NCI-H510A treated with DMSO at 0.1 percent for 48 hours (cell line): ENCODE data around the gene ITSN2.
"Not testable (repeated sequence)": the region's sequence is repeated elsewhere in the genome, so short reads cannot be mapped to it uniquely, and the experiment has no call there.

Source experiments
- DNase-seq: peaks from one replicate; lab custom pipeline; 2025; lab: John Stamatoyannopoulos, UW

ITSN2 gene

GRCh38 chr2:24363301-24363700 lies 3.0 kb upstream of the ITSN2 start:
- DNase-seq, result no peak

- no peak for DNase-seq
These were observed 1.9 kb upstream of the ITSN2 start for GRCh38 chr2:24362253-24362652.

DNA sequence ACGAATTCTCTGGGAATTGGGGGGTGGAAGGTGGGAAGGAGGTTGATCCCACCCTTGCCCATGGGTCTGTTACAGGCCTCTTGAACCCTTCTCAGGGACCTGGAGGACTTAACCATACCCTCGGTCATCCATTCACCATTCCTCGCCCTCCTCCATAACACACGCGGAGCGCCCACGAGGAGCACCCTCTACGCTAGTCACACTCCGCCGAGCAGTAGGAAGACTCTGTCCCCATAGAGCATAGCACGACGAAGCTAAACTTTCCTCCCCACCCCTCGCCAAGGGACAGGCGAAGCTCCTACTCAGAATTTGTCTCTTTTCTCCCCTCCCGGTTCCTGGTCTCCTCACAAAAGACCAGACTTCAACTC lies 611 bp upstream of the ITSN2 start:
- no peak for DNase-seq

DNA sequence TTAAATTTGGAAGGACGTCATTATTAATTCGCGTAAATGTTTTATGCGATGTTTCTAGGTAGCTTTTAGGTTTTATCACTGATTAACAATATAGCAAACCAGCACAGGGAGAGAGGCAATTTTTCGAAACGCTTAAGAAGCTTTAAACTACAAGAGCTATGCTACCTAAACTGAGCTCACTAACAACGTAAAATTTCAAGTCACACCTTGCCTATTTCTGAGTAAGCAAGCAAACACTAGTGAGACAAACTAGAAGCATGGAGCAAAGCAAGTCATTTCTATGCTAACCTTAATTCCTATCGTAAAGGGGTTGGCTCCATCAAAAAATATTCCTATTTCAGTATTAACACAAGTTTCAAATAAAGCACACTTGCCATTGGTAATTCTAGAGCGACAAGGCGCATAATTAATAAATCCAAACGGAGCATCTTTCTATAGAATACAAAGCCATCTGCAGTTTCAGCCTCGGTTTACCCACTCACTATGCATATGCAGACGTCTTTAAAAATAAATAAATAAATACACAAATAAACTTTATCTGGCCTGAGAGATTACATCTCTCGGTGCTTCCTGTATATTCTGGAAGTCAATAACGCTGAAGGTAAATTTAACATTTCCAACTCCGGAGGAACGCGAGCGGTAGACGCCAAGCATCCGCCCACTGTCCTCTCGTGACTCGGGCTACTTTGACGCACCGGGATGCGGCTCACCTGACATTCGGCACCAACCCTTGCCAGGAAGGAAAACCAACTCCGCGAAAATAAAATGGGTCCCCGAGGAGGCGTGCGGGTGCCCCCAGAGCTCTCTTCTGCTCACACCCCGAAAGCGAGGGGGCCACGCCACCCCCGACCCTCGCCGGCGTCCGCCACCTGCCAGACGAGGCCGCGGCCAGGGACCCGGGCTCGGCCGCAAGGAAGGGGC lies 947 bp downstream of the ITSN2 start:
- DNase-seq, result peak; percentile 47

- DNase-seq, result not testable (repeated sequence)
These were observed 2.6 kb downstream of the ITSN2 start for GRCh38 chr2:24357767-24358166.

DNA sequence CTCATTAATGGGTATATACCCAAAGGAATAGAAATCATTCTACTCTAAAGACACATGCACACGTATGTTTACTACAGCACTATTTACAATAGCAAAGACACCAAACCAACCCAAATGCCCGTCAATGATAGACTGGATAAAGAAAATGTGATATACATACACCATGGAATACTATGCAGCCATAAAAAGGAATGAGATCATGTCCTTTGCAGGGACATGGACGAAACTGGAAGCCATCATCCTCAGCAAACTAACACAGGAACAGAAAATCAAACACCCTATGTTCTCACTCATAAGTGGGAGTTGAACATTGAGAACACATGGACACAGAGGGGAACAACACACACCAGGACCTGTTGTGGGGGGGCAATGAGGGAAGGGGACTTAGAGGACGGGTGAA lies 3.2 kb downstream of the ITSN2 start:
- not testable (repeated sequence) for DNase-seq

DNA sequence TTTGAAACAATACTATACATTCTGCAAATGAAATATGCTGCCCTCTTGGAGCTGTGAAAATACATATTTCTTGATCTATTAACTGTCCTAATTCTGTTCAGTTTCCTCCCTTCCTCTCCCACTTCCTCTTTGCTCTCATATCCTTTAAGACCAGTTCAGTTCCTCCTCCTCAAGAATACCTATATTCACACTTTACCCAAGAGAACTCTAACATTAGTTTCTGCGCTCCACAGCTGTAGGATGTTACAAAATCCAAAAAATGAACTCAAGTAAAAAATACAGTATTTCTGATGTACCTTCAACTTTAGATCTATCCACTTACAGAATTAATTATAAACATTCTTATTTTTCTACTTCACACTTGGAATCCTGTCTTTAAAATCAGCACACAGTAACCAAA lies 5.4 kb downstream of the ITSN2 start:
- no peak for DNase-seq

GRCh38 chr2:24354395-24354794 lies 5.9 kb downstream of the ITSN2 start:
- no peak for DNase-seq

- no peak for DNase-seq
These were observed 6.4 kb downstream of the ITSN2 start for GRCh38 chr2:24353973-24354372.

GRCh38 chr2:24353364-24353763 lies 7.0 kb downstream of the ITSN2 start:
- DNase-seq, result no peak

DNA sequence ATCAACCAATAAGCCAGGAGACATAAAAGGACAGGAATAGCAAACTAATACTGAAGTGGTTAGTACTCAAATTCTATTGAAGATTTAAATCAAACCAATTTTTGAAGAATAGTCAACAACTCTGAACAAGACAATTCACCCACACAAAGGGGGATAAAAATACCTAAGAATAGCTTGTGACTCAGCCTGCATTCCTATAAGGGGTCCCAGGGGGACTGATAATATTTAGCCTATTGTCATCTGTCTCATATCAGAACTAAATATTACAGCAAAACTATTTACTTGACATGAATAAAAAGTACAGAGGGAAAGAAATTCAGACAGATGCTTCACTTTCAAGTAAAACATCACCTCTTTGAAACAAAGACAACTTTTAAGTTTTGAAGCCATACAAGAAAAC lies 7.7 kb downstream of the ITSN2 start:
- no peak for DNase-seq

- no peak for DNase-seq
These were observed 8.4 kb downstream of the ITSN2 start for GRCh38 chr2:24351981-24352380.

- DNase-seq, result no peak
These were observed 8.8 kb downstream of the ITSN2 start for GRCh38 chr2:24351627-24351938.

DNA sequence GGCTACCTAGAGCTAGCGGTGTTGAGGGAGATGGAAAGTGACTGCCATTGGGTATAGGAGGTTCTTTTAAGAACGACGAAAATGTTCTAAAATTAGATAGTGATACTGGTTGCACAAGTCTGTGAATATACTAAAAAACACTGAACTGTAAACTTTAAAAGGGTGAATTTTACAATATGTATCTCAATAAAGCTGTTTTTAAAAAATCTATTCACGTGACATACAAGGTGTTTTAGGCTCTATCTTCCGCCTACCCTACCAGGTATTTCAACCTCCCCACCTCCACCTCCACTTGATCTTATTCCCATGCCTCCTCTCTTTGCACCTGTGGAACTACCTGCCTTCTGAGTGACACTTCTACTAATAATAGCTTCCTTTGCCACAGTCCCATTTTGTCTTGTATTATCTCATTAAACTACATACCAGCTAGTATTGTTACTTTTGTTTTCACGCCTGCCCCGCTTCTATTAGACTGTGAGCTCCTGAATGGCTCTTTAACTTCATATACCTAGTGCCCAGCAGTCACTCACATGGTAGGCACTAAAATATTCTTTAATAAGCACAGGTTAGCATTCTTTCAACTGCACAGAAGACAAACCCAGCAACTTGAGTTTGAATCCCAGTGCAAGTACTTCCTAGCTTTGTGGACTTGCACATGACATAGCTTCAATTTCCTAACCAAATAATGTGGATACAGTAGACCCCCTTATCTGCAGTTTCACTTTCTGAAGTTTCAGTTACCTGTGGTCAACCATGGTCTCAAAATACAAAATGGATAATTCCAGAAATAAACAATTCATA lies 9.3 kb downstream of the ITSN2 start:
- no peak for DNase-seq

DNA sequence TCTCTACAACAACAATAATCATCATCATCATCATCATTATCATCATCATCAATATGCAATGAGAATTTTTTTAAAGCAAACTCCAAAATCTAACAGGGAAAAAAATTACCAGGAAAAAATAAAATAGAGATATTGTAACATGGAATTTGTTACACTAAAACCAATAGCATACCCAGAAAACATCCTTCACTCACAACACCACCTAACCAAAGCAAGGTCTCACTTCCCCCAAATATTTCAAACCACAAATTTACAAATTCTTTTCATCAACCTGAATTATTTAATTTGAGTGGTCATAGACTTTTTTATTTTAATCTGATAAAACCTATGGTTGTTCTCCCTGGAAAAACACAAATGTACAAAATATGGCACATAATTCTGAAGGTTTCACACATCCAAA lies 11.2 kb downstream of the ITSN2 start:
- DNase-seq, result no peak

DNA sequence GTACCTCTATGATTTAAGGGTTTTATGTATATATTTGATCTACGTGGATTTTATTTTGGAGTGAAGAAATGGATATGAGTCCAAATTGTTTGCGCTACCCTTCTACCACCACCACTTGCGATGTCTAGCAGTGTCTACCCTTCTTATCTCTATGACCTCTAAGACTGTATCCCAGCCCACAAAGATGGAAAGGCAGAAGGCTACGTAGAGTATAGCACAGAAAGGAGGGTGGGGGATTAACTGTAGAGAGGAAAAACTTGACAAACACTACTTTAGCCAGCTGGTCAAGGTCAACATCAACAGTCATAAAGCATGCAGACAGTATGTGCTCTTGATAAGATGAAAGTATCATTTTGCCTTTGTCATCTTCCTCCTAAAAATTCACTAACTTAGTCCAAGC lies 14.4 kb downstream of the ITSN2 start:
- no peak for DNase-seq

GRCh38 chr2:24343225-24343882 lies 17.0 kb downstream of the ITSN2 start:
- DNase-seq, result no peak

GRCh38 chr2:24342110-24342910 lies 18.0 kb downstream of the ITSN2 start:
- no peak for DNase-seq

GRCh38 chr2:24339856-24340262 lies 20.5 kb downstream of the ITSN2 start:
- no peak for DNase-seq

- DNase-seq, result peak; percentile 11
These were observed 21.2 kb downstream of the ITSN2 start for GRCh38 chr2:24339098-24339497.

DNA sequence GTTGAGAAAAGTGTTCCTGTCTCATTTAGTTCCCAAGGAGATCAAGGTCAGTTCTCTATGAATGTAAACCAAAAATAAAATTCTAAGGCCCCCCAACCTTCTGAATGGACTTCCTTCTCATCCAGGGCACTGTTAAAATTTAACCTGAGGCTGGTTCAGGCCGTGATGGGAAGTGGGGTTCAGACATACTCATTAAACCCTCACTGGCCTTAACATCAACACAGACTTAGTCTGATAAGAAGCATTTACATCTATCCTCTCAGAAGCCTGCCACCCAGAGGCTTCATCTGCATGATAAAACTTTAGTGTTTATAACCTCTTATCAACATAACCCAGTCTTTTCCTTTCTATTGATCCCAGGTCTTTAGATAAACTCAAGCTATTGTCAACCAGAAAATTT lies 22.4 kb downstream of the ITSN2 start:
- no peak for DNase-seq

DNA sequence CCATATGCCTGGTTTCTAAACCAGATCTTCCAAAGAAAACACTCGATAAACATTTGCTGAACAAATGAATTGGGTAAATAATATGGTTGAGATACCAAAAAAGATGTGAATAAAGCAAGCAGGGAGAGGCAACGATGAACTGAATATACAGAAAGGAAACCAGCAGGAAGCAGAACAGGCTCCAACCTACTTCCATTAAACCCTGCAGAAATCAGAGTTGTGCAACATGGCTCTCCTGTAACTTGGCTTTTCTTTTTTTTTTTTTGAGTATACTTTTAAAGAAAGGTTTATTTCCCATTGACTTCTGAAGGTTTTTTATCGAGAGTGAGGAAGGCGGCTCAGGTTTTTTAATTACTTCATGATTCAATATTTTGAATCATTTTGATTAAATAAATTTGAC lies 23.5 kb downstream of the ITSN2 start:
- DNase-seq, result no peak
